WI38 (cell line): ENCODE results near the gene PBX1.

Source experiments
- H3K4me3 ChIP-seq: 2 replicates; pipeline ENCODE4 v1.5.1; 2011; ENCODE audit warnings: low read depth, mild to moderate bottlenecking, control low read depth, low read length
- CTCF ChIP-seq: IDR thresholded peaks from 2 replicates; pipeline ENCODE4 v1.5.1; 2012; ENCODE audit warnings: low read depth, mild to moderate bottlenecking, control low read depth, low read length

The PBX1 gene

GRCh38 chr1:164660412-164660772, 101.4 kb downstream of the PBX1 start:
- TF ChIP-seq CTCF, result no peak
- no peak overlapping the region for H3K4me3 ChIP-seq

- no peak overlapping the region for H3K4me3 ChIP-seq
- no peak for TF ChIP-seq CTCF
These were observed 101.8 kb downstream of the PBX1 start for GRCh38 chr1:164660775-164661174.

- H3K4me3 ChIP-seq, result no peak overlapping the region
- TF ChIP-seq CTCF, result no peak
These were observed 103.5 kb downstream of the PBX1 start for GRCh38 chr1:164662462-164662861.

GRCh38 chr1:164662955-164663354, 104.0 kb downstream of the PBX1 start:
- no peak overlapping the region for H3K4me3 ChIP-seq
- TF ChIP-seq CTCF, result no peak

GRCh38 chr1:164664127-164664526, 105.1 kb downstream of the PBX1 start:
- no peak overlapping the region for H3K4me3 ChIP-seq
- TF ChIP-seq CTCF, result no peak

- no peak overlapping the region for H3K4me3 ChIP-seq
- no peak for TF ChIP-seq CTCF
These were observed 108.0 kb downstream of the PBX1 start for GRCh38 chr1:164667001-164667400.

- no peak for TF ChIP-seq CTCF
- no peak overlapping the region for H3K4me3 ChIP-seq
These were observed 108.6 kb downstream of the PBX1 start for GRCh38 chr1:164667600-164667999.
